CD4-positive, alpha-beta T cell treated with Interleukin-6 for 4 hours (primary cell): ENCODE measurements around the gene MANEAL.

Experiments
- DNase-seq: peaks from one replicate; pipeline ENCODE4 v3.0.0-alpha.2; 2020; ENCODE audit warnings: mixed read lengths

The MANEAL gene

GRCh38 chr1:37782491-37782890 lies 11.2 kb upstream of the MANEAL start:
- DNase-seq = no peak

GRCh38 chr1:37792943-37793686 lies 532 bp upstream of the MANEAL start:
- DNase-seq = no peak

- DNase-seq = no peak
Measured at GRCh38 chr1:37794372-37795339, 1.0 kb downstream of the MANEAL start.

DNA sequence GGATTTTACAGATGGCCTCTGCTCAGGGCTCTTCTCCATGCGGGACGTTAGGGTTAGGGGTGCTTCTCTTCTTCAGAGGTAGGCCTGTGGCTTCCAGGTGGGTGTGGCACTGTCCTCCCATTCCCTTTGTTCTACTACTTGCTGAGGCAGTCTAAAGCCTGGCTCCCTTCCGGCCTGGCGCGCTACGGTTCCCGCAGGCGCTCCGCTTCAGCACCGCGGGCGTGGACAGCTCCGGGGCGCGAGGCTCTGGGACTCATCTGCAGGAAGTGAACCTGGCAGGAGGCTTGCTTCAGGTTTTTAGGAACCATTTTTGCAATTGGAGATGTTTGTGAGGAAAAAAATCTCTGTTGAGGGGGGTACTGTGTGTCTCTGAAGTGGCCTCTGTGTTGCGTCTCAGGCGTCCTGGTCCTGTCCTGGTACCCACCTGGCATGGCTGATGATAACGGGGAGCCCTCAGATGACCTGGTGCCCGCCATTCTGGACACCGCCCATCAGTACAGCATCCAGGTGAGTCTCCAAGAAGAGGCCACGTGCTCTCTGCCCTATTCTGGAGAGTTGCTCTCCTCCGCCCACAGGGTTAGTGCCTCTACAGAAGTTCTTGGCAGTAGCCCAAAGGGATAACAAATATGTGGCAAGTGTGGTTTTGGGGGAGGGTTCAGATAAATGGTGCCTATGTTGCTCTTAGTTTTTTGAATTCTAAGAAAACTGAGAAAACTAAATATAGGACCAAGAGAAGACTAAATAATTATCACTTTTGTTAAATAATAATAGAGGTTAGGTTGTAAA lies 1.9 kb downstream of the MANEAL start:
- DNase-seq = peak; percentile 47

- no peak for DNase-seq
Measured at GRCh38 chr1:37797750-37798345, 4.2 kb downstream of the MANEAL start.

GRCh38 chr1:37802439-37802838 lies 8.8 kb downstream of the MANEAL start:
- no peak for DNase-seq

DNA sequence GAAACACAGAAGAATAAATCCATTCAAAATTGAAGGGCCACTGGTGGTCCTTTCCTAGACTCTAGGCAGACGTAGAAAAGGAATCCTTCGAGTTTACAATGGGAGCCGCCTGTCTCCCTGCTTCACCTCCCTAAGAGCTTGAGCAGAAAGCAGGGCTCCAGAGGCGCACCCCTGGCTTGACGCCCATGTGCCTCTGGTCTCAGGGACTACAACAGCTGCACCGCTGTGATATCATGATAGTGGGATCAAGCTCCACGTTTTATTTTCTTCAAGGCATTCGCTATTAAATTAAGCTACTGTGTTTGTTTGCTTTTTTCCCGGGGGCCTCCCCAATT lies 13.5 kb downstream of the MANEAL start:
- DNase-seq = no peak

GRCh38 chr1:37807555-37808368 lies 14.1 kb downstream of the MANEAL start, which contains the start of the genes C1orf122 and YRDC:
Gene C1orf122, plus strand, starts transcription at chr1:37807790. Its CDS starts 615 bp downstream, at chr1:37808405.
Gene YRDC, minus strand, starts transcription at chr1:37808208. Its CDS starts 28 bp downstream, at chr1:37808180.
- peak; percentile 95 for DNase-seq

DNA sequence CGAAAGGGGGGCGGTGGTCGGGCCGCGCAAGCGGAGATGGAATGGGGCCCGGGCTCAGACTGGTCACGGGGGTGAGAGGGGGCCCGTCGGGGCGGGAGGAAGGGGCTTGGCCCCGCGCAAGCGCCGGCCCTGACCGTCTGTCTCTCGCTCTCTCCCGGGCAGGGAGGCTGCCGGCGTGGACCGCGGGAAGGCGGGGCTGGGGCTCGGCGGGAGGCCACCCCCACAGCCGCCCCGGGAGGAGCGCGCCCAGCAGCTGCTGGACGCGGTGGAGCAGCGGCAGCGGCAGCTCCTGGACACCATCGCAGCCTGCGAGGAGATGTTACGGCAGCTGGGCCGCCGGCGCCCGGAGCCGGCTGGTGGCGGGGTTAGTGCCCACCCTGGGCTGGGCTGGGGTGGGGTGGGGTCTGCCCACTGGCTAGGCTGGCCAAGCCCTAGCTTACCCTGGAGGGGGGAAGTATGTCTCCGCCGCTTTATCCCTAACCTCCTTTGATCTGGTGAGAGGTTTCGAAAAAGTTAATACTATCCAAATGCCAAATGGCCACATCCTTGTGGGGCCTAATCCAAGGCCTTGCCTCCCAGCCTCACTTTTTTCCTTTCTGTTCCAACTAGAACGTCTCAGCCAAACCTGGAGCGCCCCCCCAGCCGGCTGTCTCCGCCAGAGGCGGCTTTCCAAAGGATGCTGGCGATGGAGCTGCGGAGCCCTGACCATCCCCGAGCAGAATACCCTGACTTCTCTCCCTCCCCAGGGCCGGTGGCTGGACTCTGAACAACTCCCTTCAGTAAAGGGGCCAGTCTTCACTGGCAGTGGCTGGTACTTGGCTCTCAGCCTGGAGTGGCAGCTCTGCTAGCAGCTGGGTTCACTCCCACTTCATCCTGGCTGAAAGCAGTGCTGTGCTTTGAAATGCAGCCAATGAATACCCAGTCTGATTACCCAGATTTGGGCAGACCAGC lies 15.0 kb downstream of the MANEAL start:
- DNase-seq = peak; percentile 43

DNA sequence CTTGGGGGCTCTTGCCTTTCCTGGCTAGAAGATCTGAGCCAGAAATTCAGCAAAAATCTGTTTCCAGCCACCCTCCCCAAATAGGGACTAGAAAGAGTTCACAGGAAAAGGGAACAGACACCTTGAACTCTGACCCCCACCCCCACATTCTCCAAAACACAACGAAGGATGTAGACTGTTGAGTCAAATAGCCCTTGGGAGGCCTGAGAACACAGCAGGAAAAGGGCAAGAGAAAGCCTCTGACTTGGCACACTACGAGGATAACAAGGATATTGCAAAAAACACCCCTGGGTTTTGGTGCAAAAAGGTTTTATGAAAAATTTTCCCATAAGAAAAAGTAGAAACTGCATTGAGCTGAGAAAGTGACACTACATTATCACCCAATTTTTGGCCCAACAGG lies 16.3 kb downstream of the MANEAL start:
- DNase-seq = no peak

DNA sequence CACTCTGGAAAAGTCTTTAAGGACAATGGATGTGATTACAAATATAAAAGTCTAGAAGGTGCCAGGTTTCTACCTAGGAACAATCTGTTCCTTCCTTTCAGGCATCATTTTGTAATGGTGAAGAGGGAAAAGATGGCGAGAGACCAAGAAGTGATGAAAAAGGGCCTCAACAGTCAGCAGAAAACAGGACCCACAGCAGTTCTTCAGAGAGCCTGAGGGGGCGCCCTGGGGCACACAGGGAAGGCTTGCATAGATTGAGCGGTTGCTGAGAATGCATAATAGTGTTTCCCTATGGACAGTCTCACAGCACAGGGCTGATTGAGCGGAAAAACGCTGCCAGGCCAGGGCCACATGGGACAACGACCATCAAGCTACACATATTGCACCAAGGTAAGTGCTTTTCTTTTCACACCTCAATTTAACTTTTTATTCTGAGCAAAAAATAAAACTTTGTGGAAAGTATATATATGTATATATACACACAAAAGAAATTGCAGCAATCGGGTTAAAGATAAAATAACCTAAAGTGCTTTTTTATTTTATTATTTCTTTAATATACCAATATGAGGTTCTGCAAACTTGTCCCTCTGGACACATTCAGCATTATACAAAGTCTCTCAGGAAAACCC lies 17.5 kb downstream of the MANEAL start:
- peak; percentile 70 for DNase-seq

GRCh38 chr1:37813529-37814145 lies 20.0 kb downstream of the MANEAL start:
- DNase-seq = no peak

- DNase-seq = no peak
Measured at GRCh38 chr1:37814252-37814651, 20.6 kb downstream of the MANEAL start.

GRCh38 chr1:37817481-37817880 lies 23.8 kb downstream of the MANEAL start:
- DNase-seq = no peak

GRCh38 chr1:37821481-37821880 lies 27.8 kb downstream of the MANEAL start:
- no peak for DNase-seq

DNA sequence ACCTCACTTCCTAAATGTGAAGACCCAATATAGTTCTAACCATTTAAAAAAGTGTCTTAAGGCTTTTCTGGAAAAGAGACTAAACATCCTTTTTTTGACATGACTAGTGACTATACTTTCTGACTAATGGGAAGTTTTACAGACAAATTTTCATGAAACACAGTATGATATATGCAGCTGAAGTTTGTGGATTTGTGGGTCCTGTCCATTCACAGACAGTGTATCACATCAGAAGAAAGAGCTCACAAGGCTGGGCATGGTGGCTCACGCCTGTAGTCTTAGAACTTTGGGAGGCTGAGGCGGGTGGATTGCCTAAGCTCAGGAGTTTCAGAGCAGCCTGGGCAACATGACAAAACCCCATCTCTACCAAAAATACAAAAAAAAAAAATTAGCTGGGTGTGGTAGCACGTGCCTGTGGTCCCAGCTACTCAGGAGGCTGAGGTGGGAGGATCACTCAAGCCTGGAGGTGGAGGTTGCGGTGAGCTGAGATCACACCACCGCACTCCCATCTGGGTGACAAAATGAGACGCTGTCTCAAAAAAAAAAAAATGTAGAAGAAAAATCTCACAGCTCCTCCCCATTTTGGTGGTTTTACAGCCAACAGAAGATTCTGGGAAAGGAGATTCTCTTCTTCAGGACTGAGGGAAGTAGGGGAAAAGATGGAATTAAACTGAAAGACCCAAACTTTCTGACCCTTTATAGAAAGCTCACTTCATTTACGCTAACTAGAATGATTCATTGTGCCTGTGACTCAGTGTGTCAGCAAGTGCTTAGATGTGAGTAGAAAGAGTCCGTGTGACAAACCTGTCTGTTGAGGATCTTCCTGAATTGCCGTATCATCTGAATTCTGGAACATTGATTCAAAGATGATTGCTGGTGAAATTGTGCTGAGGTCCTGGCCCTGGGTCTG lies 29.5 kb downstream of the MANEAL start:
- DNase-seq = no peak

DNA sequence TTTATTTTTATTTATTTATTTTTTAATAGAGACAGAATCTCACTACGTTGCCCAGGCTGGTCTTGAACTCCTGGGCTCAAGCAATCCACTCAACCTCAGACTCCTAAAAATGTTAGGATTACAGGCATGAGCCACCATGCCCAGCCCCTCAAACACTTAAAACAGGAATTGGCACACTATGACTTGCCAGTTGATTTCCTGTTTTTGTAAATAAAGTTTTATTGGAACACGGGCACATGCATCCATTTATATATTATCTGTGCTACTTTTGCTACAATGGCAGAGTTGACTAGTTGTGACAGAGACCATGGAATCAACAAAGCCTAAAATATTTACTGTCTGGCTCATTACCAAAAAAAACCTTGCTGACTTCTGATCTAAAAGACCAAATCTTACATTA lies 30.4 kb downstream of the MANEAL start:
- no peak for DNase-seq

GRCh38 chr1:37825506-37825905 lies 31.9 kb downstream of the MANEAL start:
- no peak for DNase-seq
